Cardiac fibroblast (primary cell): ENCODE results near the gene RASAL1.

Experiments
- DNase-seq, 2 donors: peaks; one replicate each; pipeline versions ENCODE4 v3.0.0 to v3.0.0-alpha.2; 2010; ENCODE audit warnings: low read depth in 2 of 2
- H3K4me3 ChIP-seq, 2 donors: replicated peaks in 1 of 2; 1 replicate in 1 of 2; 2 replicates in 1 of 2; pipeline ENCODE4 v1.5.1; 2011; ENCODE audit warnings: low read depth in 2 of 2, low read length in 2 of 2, mild to moderate bottlenecking in 2 of 2, moderate library complexity in 1 of 2
- CTCF ChIP-seq: IDR thresholded peaks from one replicate; pipeline ENCODE4 v1.5.1; 2011; ENCODE audit warnings: low read depth, mild to moderate bottlenecking, low read length, inconsistent platforms

RASAL1 gene

GRCh38 chr12:113067987-113068935 is 67.3 kb downstream of the RASAL1 start:
- no peak for DNase-seq
- TF ChIP-seq CTCF = no peak
- H3K4me3 ChIP-seq = no peak overlapping the region

- DNase-seq = no peak
- no peak overlapping the region for H3K4me3 ChIP-seq
- no peak for TF ChIP-seq CTCF
These were observed 68.7 kb downstream of the RASAL1 start for GRCh38 chr12:113066813-113067400.

GRCh38 chr12:113065126-113066007 is 70.2 kb downstream of the RASAL1 start:
- no peak for DNase-seq
- no peak overlapping the region for H3K4me3 ChIP-seq
- no peak for TF ChIP-seq CTCF

GRCh38 chr12:113064395-113065125 is 71.0 kb downstream of the RASAL1 start:
- DNase-seq = no peak
- TF ChIP-seq CTCF = no peak
- H3K4me3 ChIP-seq = no peak overlapping the region

GRCh38 chr12:113063396-113064350 is 71.9 kb downstream of the RASAL1 start:
- DNase-seq = no peak
- H3K4me3 ChIP-seq = no peak overlapping the region
- TF ChIP-seq CTCF = no peak
